C4-2B (cell line): ENCODE results near the gene NCSTN.

Experiments
- H3K27ac ChIP-seq: fragments of 450-650 bp; 2 replicates; pipeline ENCODE4 v1.5.1; 2017
- CTCF ChIP-seq: fragments of 450-650 bp; conservative IDR thresholded peaks from 2 replicates; pipeline ENCODE4 v1.5.1; 2017; ENCODE audit warnings: mild to moderate bottlenecking
- ZFX ChIP-seq: fragments of 450-650 bp; IDR thresholded peaks from 2 replicates; pipeline ENCODE4 v1.6.1; 2017

The NCSTN gene

GRCh38 chr1:160402001-160402795, 59.0 kb downstream of the NCSTN start:
- H3K27ac ChIP-seq, result no peak overlapping the region
- TF ChIP-seq ZFX, result no peak

GRCh38 chr1:160403244-160403643, 60.1 kb downstream of the NCSTN start:
- TF ChIP-seq CTCF (no peak), ZFX (no peak)
- H3K27ac ChIP-seq, result no peak overlapping the region

- TF ChIP-seq ZFX, result no peak
- TF ChIP-seq CTCF, result no peak
- H3K27ac ChIP-seq, result no peak overlapping the region
Observed at GRCh38 chr1:160404094-160404493, 60.9 kb downstream of the NCSTN start.

GRCh38 chr1:160405331-160405877, 62.2 kb downstream of the NCSTN start:
- H3K27ac ChIP-seq, result no peak overlapping the region
- TF ChIP-seq ZFX (no peak), CTCF (no peak)

- H3K27ac ChIP-seq, result no peak overlapping the region
- no peak for TF ChIP-seq ZFX
- TF ChIP-seq CTCF, result no peak
Observed at GRCh38 chr1:160406131-160406968, 63.2 kb downstream of the NCSTN start.

- TF ChIP-seq CTCF (no peak), ZFX (no peak)
- H3K27ac ChIP-seq, result no peak overlapping the region
Observed at GRCh38 chr1:160407839-160408801, 64.9 kb downstream of the NCSTN start.
